ENCODE measurements around the gene TFAP2C.

The TFAP2C gene

DNA sequence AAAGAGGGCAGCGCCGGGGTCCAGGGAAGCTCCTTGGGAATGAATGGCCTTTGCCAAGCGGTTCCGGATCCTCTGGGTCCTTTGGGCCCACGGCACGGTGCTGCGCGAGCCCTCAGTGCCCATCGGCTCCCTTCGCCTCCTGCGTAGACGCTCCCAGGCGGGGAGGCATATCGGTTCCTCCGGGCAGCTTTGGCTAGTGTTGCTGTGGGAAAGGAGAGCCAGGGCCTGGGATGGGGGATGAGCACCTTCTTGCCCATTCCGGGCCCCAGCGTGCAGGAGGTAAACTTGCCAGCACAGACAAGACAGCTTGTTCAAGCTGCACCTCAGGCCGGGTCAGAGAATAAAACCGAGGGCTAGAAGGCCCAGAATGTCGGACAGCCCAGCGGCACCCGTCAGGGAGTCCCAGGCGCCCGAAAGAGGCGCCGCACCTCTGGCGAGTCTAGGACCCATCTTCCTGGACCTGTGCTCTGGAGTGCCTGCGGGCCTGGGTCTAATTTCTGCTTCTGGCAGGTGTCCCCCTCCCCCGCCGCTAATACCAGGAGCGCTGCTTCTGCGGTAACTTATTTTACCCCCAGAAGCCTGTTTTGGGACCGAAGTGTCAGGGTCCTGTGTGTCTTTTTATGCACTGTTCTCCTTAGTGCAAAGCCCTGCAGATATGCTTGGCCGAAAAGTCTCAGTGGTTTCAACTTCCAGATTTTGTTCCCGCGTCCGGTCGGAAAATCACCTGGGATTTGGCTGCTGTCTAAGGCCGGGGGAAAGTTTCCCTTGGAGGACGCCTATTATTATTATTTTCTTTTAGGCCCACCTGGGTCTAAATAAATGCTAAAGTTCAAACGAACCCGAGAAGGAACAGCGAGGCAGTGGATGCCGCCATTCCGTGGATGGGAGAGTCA, 1.7 kb upstream of the TFAP2C start:
- H3K9me3 ChIP-seq (ENCODE audit: low read length): no peaks in the 10 kb centered on the region
- no peak overlapping the region for H3K4me3 ChIP-seq (ENCODE audit: low read depth, low read length, poor library complexity, severe bottlenecking)
- no peaks in the 10 kb centered on the region for H3F3A ChIP-seq (ENCODE audit: insufficient read depth, low read length)
- H3K9ac ChIP-seq (ENCODE audit: low read length): no peak overlapping the region
- H3K4me2 ChIP-seq (ENCODE audit: low read length): no peak overlapping the region
- H3K79me2 ChIP-seq (ENCODE audit: insufficient read depth, low read length): no peaks in the 10 kb centered on the region
- TF ChIP-seq EZH2 (IDR thresholded peaks at IDR 0.05; ENCODE audit: borderline replicate concordance, low read length): no peak
- TF ChIP-seq, protein P1, sequence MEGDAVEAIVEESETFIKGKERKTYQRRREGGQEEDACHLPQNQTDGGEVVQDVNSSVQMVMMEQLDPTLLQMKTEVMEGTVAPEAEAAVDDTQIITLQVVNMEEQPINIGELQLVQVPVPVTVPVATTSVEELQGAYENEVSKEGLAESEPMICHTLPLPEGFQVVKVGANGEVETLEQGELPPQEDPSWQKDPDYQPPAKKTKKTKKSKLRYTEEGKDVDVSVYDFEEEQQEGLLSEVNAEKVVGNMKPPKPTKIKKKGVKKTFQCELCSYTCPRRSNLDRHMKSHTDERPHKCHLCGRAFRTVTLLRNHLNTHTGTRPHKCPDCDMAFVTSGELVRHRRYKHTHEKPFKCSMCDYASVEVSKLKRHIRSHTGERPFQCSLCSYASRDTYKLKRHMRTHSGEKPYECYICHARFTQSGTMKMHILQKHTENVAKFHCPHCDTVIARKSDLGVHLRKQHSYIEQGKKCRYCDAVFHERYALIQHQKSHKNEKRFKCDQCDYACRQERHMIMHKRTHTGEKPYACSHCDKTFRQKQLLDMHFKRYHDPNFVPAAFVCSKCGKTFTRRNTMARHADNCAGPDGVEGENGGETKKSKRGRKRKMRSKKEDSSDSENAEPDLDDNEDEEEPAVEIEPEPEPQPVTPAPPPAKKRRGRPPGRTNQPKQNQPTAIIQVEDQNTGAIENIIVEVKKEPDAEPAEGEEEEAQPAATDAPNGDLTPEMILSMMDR (IDR thresholded peaks at IDR 0.05; ENCODE audit: low read length): no peak
- no peaks in the 10 kb centered on the region for H3K27me3 ChIP-seq (ENCODE audit: insufficient read depth, low read length)
- no peak overlapping the region for H2AFZ ChIP-seq (ENCODE audit: low read length)
- no peaks in the 10 kb centered on the region for H3K9me2 ChIP-seq (ENCODE audit: low read depth, low read length)
- H3K27ac ChIP-seq (ENCODE audit: low read depth, low read length, poor library complexity, severe bottlenecking): no peak overlapping the region
- H3K4me1 ChIP-seq (ENCODE audit: insufficient read depth, low read length, severe bottlenecking): no peaks in the 10 kb centered on the region
- no peaks in the 10 kb centered on the region for H3K36me3 ChIP-seq (ENCODE audit: insufficient read depth, low read length)
- no peaks in the 10 kb centered on the region for H4K20me1 ChIP-seq (ENCODE audit: insufficient read depth, low read length)

DNA sequence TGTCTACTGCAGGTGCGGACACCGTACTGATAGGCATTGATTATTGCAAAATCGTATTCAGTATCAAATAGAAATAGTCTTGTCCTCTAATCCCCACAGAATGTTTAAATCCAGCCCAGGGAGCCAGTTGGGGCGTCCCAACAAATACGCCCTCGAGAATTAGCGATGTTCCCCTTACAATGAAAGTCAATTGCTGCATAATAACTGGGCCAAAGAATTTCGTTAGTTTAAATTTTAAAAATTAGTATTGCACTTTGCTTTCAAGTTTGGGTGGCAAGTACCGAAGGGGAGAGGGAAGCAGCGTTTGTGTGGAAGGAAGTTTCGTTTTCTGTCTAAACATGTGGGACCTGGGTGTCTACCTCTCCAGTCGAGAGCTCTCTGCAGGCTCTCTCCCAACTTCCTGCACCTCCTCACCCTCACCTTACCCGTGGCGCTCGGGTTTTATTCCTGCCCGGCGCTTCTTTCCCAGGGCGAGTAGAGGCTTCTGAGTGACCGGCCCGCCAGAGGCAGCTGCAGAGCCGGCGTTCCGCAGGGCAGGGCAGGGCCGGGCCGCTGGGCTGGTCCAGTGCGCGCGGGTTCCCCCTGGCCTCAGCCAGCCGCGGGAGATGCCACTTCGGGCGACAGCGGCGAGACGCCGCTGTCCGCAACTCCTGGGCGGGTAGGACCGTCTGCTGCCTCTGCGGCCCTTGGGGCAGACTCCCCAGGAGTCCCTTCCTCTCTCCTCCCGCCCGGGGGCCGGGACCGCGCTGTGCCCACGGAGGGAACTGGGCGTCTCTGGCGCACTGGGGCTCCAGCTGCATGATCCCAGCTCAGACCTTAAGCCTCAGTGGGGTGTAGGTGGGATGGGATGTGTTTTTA, 862 bp upstream of the TFAP2C start:
- Histone ChIP-seq H3K9ac (ENCODE audit: low read length) (no peak overlapping the region), H3K9me2 (ENCODE audit: low read depth, low read length) (no peaks in the 10 kb centered on the region), H3K27ac (ENCODE audit: low read depth, low read length, poor library complexity, severe bottlenecking) (no peak overlapping the region), H3K4me2 (ENCODE audit: low read length) (no peak overlapping the region), H3F3A (ENCODE audit: insufficient read depth, low read length) (no peaks in the 10 kb centered on the region), H3K27me3 (ENCODE audit: insufficient read depth, low read length) (no peaks in the 10 kb centered on the region), H3K36me3 (ENCODE audit: insufficient read depth, low read length) (no peaks in the 10 kb centered on the region), H3K79me2 (ENCODE audit: insufficient read depth, low read length) (no peaks in the 10 kb centered on the region), H3K4me3 (ENCODE audit: low read depth, low read length, poor library complexity, severe bottlenecking) (no peak overlapping the region), H3K4me1 (ENCODE audit: insufficient read depth, low read length, severe bottlenecking) (no peaks in the 10 kb centered on the region), H3K9me3 (ENCODE audit: low read length) (no peaks in the 10 kb centered on the region), H2AFZ (ENCODE audit: low read length) (no peak overlapping the region), H4K20me1 (ENCODE audit: insufficient read depth, low read length) (no peaks in the 10 kb centered on the region)
- TF ChIP-seq, protein P1 (IDR thresholded peaks at IDR 0.05; ENCODE audit: low read length): no peak

DNA sequence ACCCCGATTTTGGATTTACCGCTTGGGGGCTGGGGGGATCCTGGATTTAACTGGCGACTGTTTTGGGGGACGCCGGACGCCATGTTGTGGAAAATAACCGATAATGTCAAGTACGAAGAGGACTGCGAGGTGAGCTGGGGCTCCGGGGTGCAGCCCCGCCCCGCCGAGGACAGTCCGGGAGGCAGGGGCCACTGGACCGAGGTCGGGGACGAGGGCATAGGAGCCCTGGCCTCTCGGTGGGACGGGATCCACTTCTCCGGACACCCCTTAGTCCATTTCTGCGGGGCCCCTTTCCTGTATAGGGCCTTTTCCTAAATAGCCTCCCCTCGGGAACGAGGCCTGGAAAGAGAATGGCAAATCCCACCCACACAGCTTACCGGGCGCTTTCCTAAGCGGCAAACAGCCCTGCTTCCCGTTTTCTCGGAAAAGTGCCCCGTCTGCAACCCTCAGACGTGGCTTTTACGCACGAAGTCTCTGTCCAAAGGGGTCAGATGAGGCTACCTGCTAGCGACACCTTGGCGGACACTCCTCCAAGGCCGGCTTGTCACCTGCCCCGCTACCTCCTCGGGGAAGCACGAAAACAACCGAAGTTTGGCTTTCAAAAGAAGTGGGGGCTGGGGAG, 469 bp downstream of the TFAP2C start:
- no peak overlapping the region for H3K9ac ChIP-seq (ENCODE audit: low read length)
- H3K36me3 ChIP-seq (ENCODE audit: insufficient read depth, low read length): no peaks in the 10 kb centered on the region
- no peaks in the 10 kb centered on the region for H3F3A ChIP-seq (ENCODE audit: insufficient read depth, low read length)
- H3K4me3 ChIP-seq (ENCODE audit: low read depth, low read length, poor library complexity, severe bottlenecking): no peak overlapping the region
- no peak overlapping the region for H2AFZ ChIP-seq (ENCODE audit: low read length)
- H4K20me1 ChIP-seq (ENCODE audit: insufficient read depth, low read length): no peaks in the 10 kb centered on the region
- no peak overlapping the region for H3K4me2 ChIP-seq (ENCODE audit: low read length)
- no peaks in the 10 kb centered on the region for H3K27me3 ChIP-seq (ENCODE audit: insufficient read depth, low read length)
- no peaks in the 10 kb centered on the region for H3K4me1 ChIP-seq (ENCODE audit: insufficient read depth, low read length, severe bottlenecking)
- H3K79me2 ChIP-seq (ENCODE audit: insufficient read depth, low read length): no peaks in the 10 kb centered on the region
- no peaks in the 10 kb centered on the region for H3K9me3 ChIP-seq (ENCODE audit: low read length)
- H3K9me2 ChIP-seq (ENCODE audit: low read depth, low read length): no peaks in the 10 kb centered on the region
- TF ChIP-seq, protein P1 (IDR thresholded peaks at IDR 0.05; ENCODE audit: low read length): no peak
- no peak for TF ChIP-seq EZH2 (IDR thresholded peaks at IDR 0.05; ENCODE audit: borderline replicate concordance, low read length)
- H3K27ac ChIP-seq (ENCODE audit: low read depth, low read length, poor library complexity, severe bottlenecking): no peak overlapping the region

All from OCI-LY1 (cell line).